SK-N-SH treated with all-trans-retinoic acid at 6 μM for 48 hours (cell line): ENCODE results near the gene CNP.

ENCODE experiments used
- SNAI2 ChIP-seq: fragments of 250-450 bp; sonication (Bioruptor Pico); IDR thresholded peaks from 2 replicates; pipeline ENCODE4 v1.5.0; 2020; ENCODE audit warnings: mild to moderate bottlenecking, moderate library complexity
- TCF4 ChIP-seq: fragments of 250-450 bp; sonication (Bioruptor Pico); IDR thresholded peaks from 2 replicates; pipeline ENCODE4 v1.8.0; 2021; ENCODE audit warnings: mild to moderate bottlenecking, moderate library complexity, borderline replicate concordance
- ZC3H10 ChIP-seq: fragments of 250-450 bp; sonication (Bioruptor Pico); IDR thresholded peaks from 2 replicates; pipeline ENCODE4 v1.5.1; 2021; ENCODE audit warnings: mild to moderate bottlenecking, moderate library complexity
- ZFP3 ChIP-seq: fragments of 250-450 bp; sonication (Bioruptor Pico); IDR thresholded peaks from 2 replicates; pipeline ENCODE4 v1.5.0; 2020; ENCODE audit warnings: mild to moderate bottlenecking, moderate library complexity
- ZFP30 ChIP-seq: fragments of 450-650 bp; formaldehyde crosslinking; IDR thresholded peaks from 2 replicates; pipeline ENCODE4 v1.5.0; 2022; ENCODE audit warnings: mild to moderate bottlenecking, moderate library complexity
- TF ChIP-seq, protein P1 (sequence below): fragments of 250-450 bp; sonication (Bioruptor Pico); IDR thresholded peaks from 2 replicates; pipeline ENCODE4 v1.5.1; 2020; ENCODE audit warnings: low read depth, mild to moderate bottlenecking, moderate library complexity

DNA sequence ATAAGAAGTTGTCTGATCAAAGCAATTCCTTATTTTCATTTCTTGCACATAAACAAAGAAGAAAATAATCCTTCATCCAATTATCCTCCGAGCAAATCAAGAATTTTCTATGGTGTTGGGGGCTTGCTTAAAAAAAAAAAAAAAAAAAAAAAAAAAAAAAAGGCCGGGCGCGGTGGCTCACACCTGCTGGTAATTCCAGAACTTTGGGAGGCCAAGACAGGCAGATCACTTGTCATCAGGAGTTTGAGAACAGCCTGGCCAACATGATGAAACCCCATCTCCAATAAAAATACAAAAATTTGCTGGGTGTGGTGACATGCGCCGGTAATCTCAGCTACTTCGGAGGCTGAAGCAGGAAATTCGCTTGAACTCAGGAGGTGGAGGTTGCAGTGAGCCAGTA lies 19.3 kb downstream of the CNP start:
- no peak for TF ChIP-seq TCF4 (CRISPR knock-in tag)
- TF ChIP-seq ZFP3 (CRISPR knock-in tag): no peak
- TF ChIP-seq, protein P1, sequence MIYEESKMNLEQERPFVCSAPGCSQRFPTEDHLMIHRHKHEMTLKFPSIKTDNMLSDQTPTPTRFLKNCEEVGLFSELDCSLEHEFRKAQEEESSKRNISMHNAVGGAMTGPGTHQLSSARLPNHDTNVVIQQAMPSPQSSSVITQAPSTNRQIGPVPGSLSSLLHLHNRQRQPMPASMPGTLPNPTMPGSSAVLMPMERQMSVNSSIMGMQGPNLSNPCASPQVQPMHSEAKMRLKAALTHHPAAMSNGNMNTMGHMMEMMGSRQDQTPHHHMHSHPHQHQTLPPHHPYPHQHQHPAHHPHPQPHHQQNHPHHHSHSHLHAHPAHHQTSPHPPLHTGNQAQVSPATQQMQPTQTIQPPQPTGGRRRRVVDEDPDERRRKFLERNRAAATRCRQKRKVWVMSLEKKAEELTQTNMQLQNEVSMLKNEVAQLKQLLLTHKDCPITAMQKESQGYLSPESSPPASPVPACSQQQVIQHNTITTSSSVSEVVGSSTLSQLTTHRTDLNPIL (CRISPR knock-in tag): no peak
- no peak for TF ChIP-seq ZFP30 (CRISPR knock-in tag)
- no peak for TF ChIP-seq SNAI2 (CRISPR knock-in tag)
- no peak for TF ChIP-seq ZC3H10 (CRISPR knock-in tag)
